Nephron progenitor cell (in vitro differentiated cells): ENCODE results near the gene CFAP107.
"Not testable (repeated sequence)": the region's sequence is repeated elsewhere in the genome, so short reads cannot be mapped to it uniquely, and the experiment has no call there.

Source experiments
- DNase-seq: peaks from one replicate; pipeline ENCODE4 v3.0.0; 2021
- H3K27ac Mint-ChIP-seq: 2 replicates; pipeline ENCODE4 v1.8.0; 2021; ENCODE audit warnings: mild to moderate bottlenecking, moderate library complexity, mixed read lengths
- H3K27me3 Mint-ChIP-seq: 2 replicates; pipeline ENCODE4 v1.8.0; 2021; ENCODE audit warnings: mild to moderate bottlenecking, low read depth, mixed read lengths; ENCODE audit not compliant: poor library complexity
- H3K36me3 Mint-ChIP-seq: 2 replicates; pipeline ENCODE4 v1.8.0; 2021; ENCODE audit warnings: low read depth, mixed read lengths
- H3K4me1 Mint-ChIP-seq: 2 replicates; pipeline ENCODE4 v1.8.0; 2021; ENCODE audit warnings: mixed read lengths
- H3K4me3 Mint-ChIP-seq: 2 replicates; pipeline ENCODE4 v1.8.0; 2021; ENCODE audit warnings: mild to moderate bottlenecking, moderate library complexity, mixed read lengths
- H3K9me3 Mint-ChIP-seq: 2 replicates; pipeline ENCODE4 v1.8.0; 2021; ENCODE audit warnings: mild to moderate bottlenecking, moderate library complexity, mixed read lengths
- CTCF ChIP-seq: fragments of 200-600 bp; sonication (generic); IDR thresholded peaks from 2 replicates; pipeline ENCODE4 v1.5.0; 2021; ENCODE audit warnings: antibody characterized with exemption

CFAP107 gene

DNA sequence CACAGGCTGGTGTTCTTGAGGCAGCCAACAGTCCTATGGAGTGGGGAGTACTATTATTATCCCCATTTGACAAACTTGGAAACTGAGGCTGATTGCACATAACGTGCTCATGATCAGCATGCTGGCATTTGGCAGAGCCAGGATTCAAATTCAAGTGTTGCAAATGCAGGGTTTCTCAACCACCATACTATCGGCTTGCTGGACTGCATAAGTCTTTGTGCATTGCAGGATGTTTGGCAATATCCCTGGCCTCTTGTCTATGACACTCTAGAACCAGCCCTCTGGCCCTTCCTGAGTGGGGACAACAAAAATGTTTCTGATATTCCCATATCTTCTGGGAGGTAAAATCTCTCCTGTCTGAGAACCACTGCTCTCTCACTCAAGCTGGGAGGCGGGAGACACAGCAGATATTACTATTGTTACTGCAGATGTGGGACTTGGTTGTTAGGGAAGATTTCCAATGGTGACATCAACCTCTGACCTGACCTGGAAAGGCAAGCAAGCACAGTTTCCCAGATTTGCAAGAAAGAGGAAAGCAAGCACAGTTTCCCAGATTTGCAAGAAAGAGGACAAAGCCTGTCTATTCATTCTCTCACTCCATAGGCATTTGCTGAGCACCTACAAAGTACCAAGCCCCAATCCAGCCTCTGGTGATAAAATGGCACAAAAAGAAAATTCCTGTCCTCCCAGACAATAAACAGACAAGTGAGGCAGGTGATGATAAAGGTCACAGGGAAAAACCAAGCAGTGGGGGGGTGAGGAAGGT, 31.1 kb upstream of the CFAP107 start:
- no peak overlapping the region for H3K27ac Mint-ChIP-seq
- peaks cover 13% of the 10 kb centered on the region for H3K27me3 Mint-ChIP-seq
- H3K4me3 Mint-ChIP-seq, result no peak overlapping the region
- H3K4me1 Mint-ChIP-seq, result peaks cover 13% of the 10 kb centered on the region
- no peak for TF ChIP-seq CTCF
- H3K9me3 Mint-ChIP-seq, result no peaks in the 10 kb centered on the region
- DNase-seq, result no peak
- no peaks in the 10 kb centered on the region for H3K36me3 Mint-ChIP-seq

- Mint-ChIP-seq H3K4me1 (peaks cover 13% of the 10 kb centered on the region), H3K27me3 (peaks cover 13% of the 10 kb centered on the region), H3K4me3 (no peak within 1 kb of the TSS), H3K27ac (no peak within 1 kb of the TSS), H3K36me3 (no peaks in the 10 kb centered on the region), H3K9me3 (no peaks in the 10 kb centered on the region)
- TF ChIP-seq CTCF, result no peak
- no peak for DNase-seq
Observed at GRCh38 chr1:12715896-12716437, 30.0 kb upstream of the CFAP107 start, which contains the start of gene AADACL3. TSS of gene AADACL3 (plus strand) at chr1:12716110. CDS start at chr1:12716177, 67 bp downstream.

DNA sequence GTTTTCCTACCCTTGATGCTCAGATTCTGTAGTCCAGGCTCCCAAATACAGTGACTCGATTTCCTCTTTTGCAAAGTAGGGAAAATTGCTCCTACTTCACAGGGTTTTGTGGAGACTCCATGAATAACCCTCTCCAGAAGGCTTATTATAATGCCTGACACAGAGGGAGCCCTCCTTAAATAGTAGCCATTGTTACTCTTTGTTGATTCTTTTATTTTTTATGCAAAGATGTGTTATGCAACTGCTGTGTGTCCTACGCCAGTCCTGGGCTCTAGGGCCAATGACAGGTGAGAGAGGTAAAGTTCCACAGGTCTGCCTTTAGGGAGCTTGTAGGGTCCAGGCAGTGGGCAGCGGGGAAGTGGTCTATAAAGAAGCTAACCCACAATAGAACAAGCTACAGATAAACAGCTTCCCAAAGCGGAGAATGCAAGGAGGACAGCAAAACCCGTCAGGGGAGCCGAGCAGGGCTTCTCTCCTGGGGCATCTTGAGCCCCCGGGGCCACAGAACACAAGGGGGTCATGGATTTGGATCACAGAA, 28.6 kb upstream of the CFAP107 start:
- TF ChIP-seq CTCF, result no peak
- Mint-ChIP-seq H3K27ac (no peak overlapping the region), H3K27me3 (peaks cover 5% of the 10 kb centered on the region), H3K4me1 (peaks cover 13% of the 10 kb centered on the region), H3K9me3 (no peaks in the 10 kb centered on the region), H3K4me3 (no peak overlapping the region), H3K36me3 (no peaks in the 10 kb centered on the region)
- DNase-seq, result no peak

- TF ChIP-seq CTCF, result no peak
- DNase-seq, result no peak
- peaks cover 2% of the 10 kb centered on the region for H3K4me1 Mint-ChIP-seq
- peaks cover 19% of the 10 kb centered on the region for H3K27me3 Mint-ChIP-seq
- no peak overlapping the region for H3K27ac Mint-ChIP-seq
- no peak overlapping the region for H3K4me3 Mint-ChIP-seq
- no peaks in the 10 kb centered on the region for H3K36me3 Mint-ChIP-seq
- H3K9me3 Mint-ChIP-seq, result peaks cover 3% of the 10 kb centered on the region
Observed at GRCh38 chr1:12722626-12723025, 23.4 kb upstream of the CFAP107 start.

DNA sequence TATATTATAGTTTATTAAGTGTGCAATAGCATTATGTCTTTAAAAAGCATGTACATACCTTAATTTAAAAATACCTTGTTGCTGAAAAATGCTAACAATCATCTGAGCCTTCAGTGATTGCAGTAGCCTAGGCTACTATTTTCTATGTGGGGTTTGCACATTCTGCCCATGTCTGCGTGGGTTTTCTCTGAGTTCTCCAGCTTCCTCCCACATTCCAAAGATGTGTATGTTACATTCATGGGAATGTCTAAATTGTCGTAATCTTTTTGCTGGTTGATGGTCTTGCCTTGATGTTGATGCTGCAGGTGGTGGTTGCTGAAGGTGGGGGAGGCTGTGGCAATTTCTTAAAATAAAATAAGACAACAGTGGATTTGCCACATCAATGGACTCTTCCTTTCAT, 17.6 kb upstream of the CFAP107 start:
- Mint-ChIP-seq H3K27ac (no peak overlapping the region), H3K36me3 (no peaks in the 10 kb centered on the region), H3K4me3 (no peak overlapping the region), H3K9me3 (peaks cover 51% of the 10 kb centered on the region), H3K4me1 (no peaks in the 10 kb centered on the region), H3K27me3 (peaks cover 35% of the 10 kb centered on the region)
- TF ChIP-seq CTCF, result no peak
- DNase-seq, result no peak

- H3K36me3 Mint-ChIP-seq, result no peaks in the 10 kb centered on the region
- no peak overlapping the region for H3K27ac Mint-ChIP-seq
- peaks cover 28% of the 10 kb centered on the region for H3K27me3 Mint-ChIP-seq
- no peaks in the 10 kb centered on the region for H3K4me1 Mint-ChIP-seq
- H3K4me3 Mint-ChIP-seq, result no peak overlapping the region
- TF ChIP-seq CTCF, result no peak
- no peak for DNase-seq
- H3K9me3 Mint-ChIP-seq, result peaks cover 51% of the 10 kb centered on the region
Observed at GRCh38 chr1:12730156-12730555, 15.8 kb upstream of the CFAP107 start.

- DNase-seq, H3K27ac Mint-ChIP-seq, H3K4me3 Mint-ChIP-seq, H3K36me3 Mint-ChIP-seq, H3K4me1 Mint-ChIP-seq: not testable (repeated sequence)
- Mint-ChIP-seq H3K27me3 (peaks cover 25% of the 10 kb centered on the region), H3K9me3 (peaks cover 55% of the 10 kb centered on the region)
Observed at GRCh38 chr1:12731084-12731483, 14.9 kb upstream of the CFAP107 start.
